A549 (cell line): ENCODE data around the gene SNTA1. TPM values are rescaled to one million over a fixed set of nuclear protein-coding genes. Genes with fewer than 3 reads are reported as not detected.

Experiments
- ATAC-seq, 2 experiments: fragments of 200-7000 bp in 1 of 2; fragments of >200 bp in 1 of 2; cut with Nextera tagmentation in 1 of 2; cut with Tn5 transposase in 1 of 2; 3 replicates each; pipeline versions ENCODE4 v1.8.0 to v1.9.1; 2018 to 2020; ENCODE audit warnings: mild to moderate bottlenecking in 1 of 2, moderate library complexity in 1 of 2
- CTCF ChIA-PET: fragments of 300-600 bp; sonication (Branson Sonifier 250); formaldehyde crosslinking; extraction: SDS; loops from one replicate; lab custom pipeline; 2021; ENCODE audit warnings: antibody characterized with exemption, inconsistent platforms; lab: Yijun Ruan, JAX
- POLR2A ChIA-PET: fragments of 350-600 bp; formaldehyde crosslinking; extraction: SDS; loops from one replicate; lab custom pipeline; 2021; ENCODE audit warnings: antibody characterized with exemption, inconsistent platforms; lab: Yijun Ruan, JAX
- DNase-seq, 2 experiments: peaks; one replicate each; pipeline versions ENCODE4 v3.0.0 to v3.0.0-alpha.2; 2011 to 2016; ENCODE audit warnings: low read depth in 1 of 2, low spot score in 1 of 2
- FAIRE-seq: peaks from 2 replicates; lab custom pipeline; 2011; peaks lifted over from hg19 to GRCh38; lab: Jason Lieb, UNC
- H3K27ac ChIP-seq, 2 experiments: fragments of >200 bp; sonication (Bioruptor Twin); formaldehyde crosslinking; 3 replicates each; pipeline ENCODE4 v1.5.1; 2016 to 2017
- H3K4me1 ChIP-seq: fragments of >200 bp; sonication (Bioruptor Twin); formaldehyde crosslinking; 3 replicates; pipeline ENCODE4 v1.6.1; 2016
- H3K4me2 ChIP-seq: fragments of >200 bp; sonication (Bioruptor Twin); formaldehyde crosslinking; 3 replicates; pipeline ENCODE4 v1.6.1; 2016
- H3K4me3 ChIP-seq: fragments of >200 bp; sonication (Bioruptor Twin); formaldehyde crosslinking; 3 replicates; pipeline ENCODE4 v1.5.1; 2016
- H3K9me3 ChIP-seq: fragments of >200 bp; sonication (Bioruptor Twin); formaldehyde crosslinking; 3 replicates; pipeline ENCODE4 v1.6.1; 2016
- BCL3 ChIP-seq: fragments of >200 bp; sonication (Bioruptor Twin); formaldehyde crosslinking; IDR thresholded peaks from 3 replicates; pipeline ENCODE4 v1.6.1; 2016
- BHLHE40 ChIP-seq: IDR thresholded peaks from 2 replicates; pipeline ENCODE4 v1.6.1; 2012; ENCODE audit warnings: low read depth, low read length, inconsistent platforms
- CBX8 ChIP-seq: fragments of 200-600 bp; sonication (generic); IDR thresholded peaks from 2 replicates; pipeline ENCODE4 v1.6.1; 2016
- CTCF ChIP-seq: fragments of >200 bp; sonication (Bioruptor Twin); formaldehyde crosslinking; IDR thresholded peaks from 3 replicates; pipeline ENCODE4 v1.5.1; 2016
- EHF ChIP-seq: fragments of 250-450 bp; sonication (Bioruptor Pico); IDR thresholded peaks from 2 replicates; pipeline ENCODE4 v1.5.0; 2020; ENCODE audit warnings: mild to moderate bottlenecking
- FOSB ChIP-seq: fragments of 250-450 bp; sonication (Bioruptor Pico); IDR thresholded peaks from 2 replicates; pipeline ENCODE4 v1.5.0; 2020; ENCODE audit warnings: mild to moderate bottlenecking, moderate library complexity
- FOSL2 ChIP-seq, 2 experiments: fragments of 450-650 bp in 1 of 2; fragments of >200 bp in 1 of 2; sonication (Bioruptor Twin) in 1 of 2; formaldehyde crosslinking; IDR thresholded peaks; 2 replicates each; pipeline versions ENCODE4 v1.5.0 to v1.6.1; 2016 to 2020; ENCODE audit warnings: mild to moderate bottlenecking in 1 of 2, moderate library complexity in 1 of 2
- HEYL ChIP-seq: fragments of 250-450 bp; sonication (Bioruptor Pico); IDR thresholded peaks from 2 replicates; pipeline ENCODE4 v1.8.0; 2021; ENCODE audit warnings: mild to moderate bottlenecking, moderate library complexity
- HOXB13 ChIP-seq: fragments of 250-450 bp; sonication (Bioruptor Pico); IDR thresholded peaks from 2 replicates; pipeline ENCODE4 v1.5.0; 2020; ENCODE audit warnings: low read depth, mild to moderate bottlenecking, moderate library complexity
- JUN ChIP-seq, 2 experiments: fragments of >200 bp; sonication (Bioruptor Twin); formaldehyde crosslinking; IDR thresholded peaks; 2 replicates in 1 of 2; 3 replicates in 1 of 2; pipeline ENCODE4 v1.6.1; 2016 to 2017
- MAFK ChIP-seq: fragments of 450-650 bp; IDR thresholded peaks from 2 replicates; pipeline ENCODE4 v1.6.1; 2014; ENCODE audit not compliant: partially characterized antibody
- MAZ ChIP-seq: fragments of 150-350 bp; IDR thresholded peaks from 2 replicates; pipeline ENCODE4 v1.6.1; 2014; ENCODE audit warnings: antibody characterized with exemption, low read depth, low read length, borderline replicate concordance
- MYC ChIP-seq: IDR thresholded peaks from 2 replicates; pipeline ENCODE4 v1.6.1; 2012; ENCODE audit warnings: mild to moderate bottlenecking, inconsistent platforms, low read length, improper control_type of control experiment, borderline replicate concordance
- PHF8 ChIP-seq: fragments of 200-600 bp; sonication (generic); IDR thresholded peaks from 2 replicates; pipeline ENCODE4 v1.6.1; 2016; ENCODE audit warnings: low read depth, mild to moderate bottlenecking, antibody characterized with exemption, moderate library complexity, borderline replicate concordance
- POLR2AphosphoS2 ChIP-seq: conservative IDR thresholded peaks from 2 replicates; pipeline ENCODE4 v1.6.1; 2012; ENCODE audit warnings: low read length, improper control_type of control experiment, inconsistent platforms
- RAD21 ChIP-seq, 2 experiments: fragments of >200 bp in 1 of 2; sonication (Bioruptor Twin) in 1 of 2; formaldehyde crosslinking in 1 of 2; IDR thresholded peaks in 1 of 2; conservative IDR thresholded peaks in 1 of 2; 2 replicates in 1 of 2; 3 replicates in 1 of 2; pipeline ENCODE4 v1.6.1; 2012 to 2018; ENCODE audit warnings: inconsistent platforms in 1 of 2
- RFX5 ChIP-seq: fragments of 450-650 bp; IDR thresholded peaks from 2 replicates; pipeline ENCODE4 v1.7.1; 2014; ENCODE audit warnings: antibody characterized with exemption, mild to moderate bottlenecking, moderate library complexity
- RNF2 ChIP-seq: fragments of 200-600 bp; sonication (generic); IDR thresholded peaks from 2 replicates; pipeline ENCODE4 v1.6.1; 2016; ENCODE audit warnings: low read depth, mild to moderate bottlenecking, antibody characterized with exemption, moderate library complexity, borderline replicate concordance
- TFCP2L1 ChIP-seq: fragments of 250-450 bp; sonication (Bioruptor Pico); IDR thresholded peaks from 2 replicates; pipeline ENCODE4 v1.5.0; 2021; ENCODE audit warnings: mild to moderate bottlenecking
- WGBS: methylation state at CpG from one replicate; pipeline ENCODE4 v1.1.6; 2017; ENCODE audit errors: missing lambda C conversion rate; 5-methylcytosine and 5-hydroxymethylcytosine counted together
- polyA plus RNA-seq, 4 experiments: library from polyadenylated mRNA; depleted of rRNA in 3 of 4; stranded (reverse); fragments of >200 nt; fragmentation: RNase III in 1 of 4; extraction: RNeasy Plus Mini Kit Qiagen cat#74134 plus additional on column Dnase treatment in 1 of 4; gene quantifications; 2 replicates in 3 of 4; 3 replicates in 1 of 4; pipeline ENCODE4 v1.2.3, GENCODE V29; 2011 to 2017
- TF ChIP-seq, protein P1 (sequence below): fragments of 450-650 bp; IDR thresholded peaks from 2 replicates; pipeline ENCODE4 v1.6.1; 2014; ENCODE audit warnings: antibody characterized with exemption
- TF ChIP-seq, protein P2 (sequence below): fragments of 150-350 bp; IDR thresholded peaks from 2 replicates; pipeline ENCODE4 v1.6.1; 2014; ENCODE audit warnings: low read depth, mild to moderate bottlenecking, low read length

Gene SNTA1
- polyA plus RNA-seq, 2 of the 4 experiments (the other 2 are of a cell fraction) = 5.6 to 6.6 TPM

GRCh38 chr20:33370291-33370690, 73.3 kb downstream of the SNTA1 start:
- Histone ChIP-seq H3K9me3 (no peaks in the 10 kb centered on the region), H3K27ac (no peak overlapping the region), H3K4me3 (no peak overlapping the region), H3K4me2 (no peak overlapping the region), H3K4me1 (peaks cover 27% of the 10 kb centered on the region)
- TF ChIP-seq CBX8 (no peak), HOXB13 (no peak), CTCF (no peak)
- TF ChIP-seq, protein P1, sequence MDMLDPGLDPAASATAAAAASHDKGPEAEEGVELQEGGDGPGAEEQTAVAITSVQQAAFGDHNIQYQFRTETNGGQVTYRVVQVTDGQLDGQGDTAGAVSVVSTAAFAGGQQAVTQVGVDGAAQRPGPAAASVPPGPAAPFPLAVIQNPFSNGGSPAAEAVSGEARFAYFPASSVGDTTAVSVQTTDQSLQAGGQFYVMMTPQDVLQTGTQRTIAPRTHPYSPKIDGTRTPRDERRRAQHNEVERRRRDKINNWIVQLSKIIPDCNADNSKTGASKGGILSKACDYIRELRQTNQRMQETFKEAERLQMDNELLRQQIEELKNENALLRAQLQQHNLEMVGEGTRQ = no peak
- DNase-seq = no peak
- ChIA-PET CTCF (no interaction called here), POLR2A (no interaction called here)
- 95% methylated on average over 8 of the region's 8 CpGs for WGBS
- FAIRE-seq = no peak
- no peak for ATAC-seq

DNA sequence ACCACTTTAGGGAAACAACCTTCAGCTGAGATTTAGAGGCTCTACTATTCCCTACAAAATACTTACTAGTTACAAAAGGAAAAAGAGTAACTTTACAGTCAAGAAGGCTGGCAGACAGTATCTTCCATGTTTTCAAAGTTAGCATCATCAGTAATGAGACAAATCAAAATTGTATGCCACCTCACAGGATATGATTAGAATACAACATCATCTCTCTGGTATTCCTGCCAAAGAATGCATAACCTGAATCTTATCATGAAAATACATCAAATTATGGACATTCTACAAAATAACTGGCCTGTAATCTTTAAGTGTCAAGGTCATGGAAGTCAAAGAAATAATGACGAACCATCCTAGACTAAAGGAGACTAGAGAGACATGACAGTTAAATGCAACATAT, 80.7 kb downstream of the SNTA1 start:
- Histone ChIP-seq H3K27ac (no peak overlapping the region), H3K9me3 (no peaks in the 10 kb centered on the region), H3K4me3 (no peak overlapping the region), H3K4me1 (no peaks in the 10 kb centered on the region), H3K4me2 (no peak overlapping the region)
- CTCF ChIA-PET = no interaction called here
- WGBS = 90% methylated on average over 1 of the region's 1 CpG
- no peak for TF ChIP-seq PHF8
- no peak for TF ChIP-seq FOSL2 (IDR thresholded peaks at IDR 0.05)
- no peak for TF ChIP-seq FOSL2 (CRISPR knock-in tag; IDR thresholded peaks at IDR 0.05)
- no peak for TF ChIP-seq RAD21 (conservative IDR thresholded peaks at IDR 0.05 in 1 of 2, IDR thresholded peaks at IDR 0.05 in 1 of 2)
- no peak for TF ChIP-seq MAZ
- no peak for TF ChIP-seq MYC
- TF ChIP-seq, protein P1 = no peak
- TF ChIP-seq EHF (CRISPR knock-in tag) = no peak
- no peak for TF ChIP-seq JUN (IDR thresholded peaks at IDR 0.05)
- no peak for TF ChIP-seq RNF2
- TF ChIP-seq, protein P2, sequence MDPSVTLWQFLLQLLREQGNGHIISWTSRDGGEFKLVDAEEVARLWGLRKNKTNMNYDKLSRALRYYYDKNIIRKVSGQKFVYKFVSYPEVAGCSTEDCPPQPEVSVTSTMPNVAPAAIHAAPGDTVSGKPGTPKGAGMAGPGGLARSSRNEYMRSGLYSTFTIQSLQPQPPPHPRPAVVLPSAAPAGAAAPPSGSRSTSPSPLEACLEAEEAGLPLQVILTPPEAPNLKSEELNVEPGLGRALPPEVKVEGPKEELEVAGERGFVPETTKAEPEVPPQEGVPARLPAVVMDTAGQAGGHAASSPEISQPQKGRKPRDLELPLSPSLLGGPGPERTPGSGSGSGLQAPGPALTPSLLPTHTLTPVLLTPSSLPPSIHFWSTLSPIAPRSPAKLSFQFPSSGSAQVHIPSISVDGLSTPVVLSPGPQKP = no peak
- no peak for TF ChIP-seq BCL3
- no peak for TF ChIP-seq FOSB (CRISPR knock-in tag)
- no peak for TF ChIP-seq RFX5
- no peak for TF ChIP-seq TFCP2L1
- no peak for TF ChIP-seq BHLHE40
- no peak for TF ChIP-seq MAFK
- TF ChIP-seq POLR2AphosphoS2 = no peak
- TF ChIP-seq HEYL (CRISPR knock-in tag) = no peak
- POLR2A ChIA-PET = no interaction called here
- ATAC-seq (no peak), FAIRE-seq (no peak), DNase-seq (no peak)
